UCSD-AML1 (cell line): ENCODE measurements around the gene PANX1.

ENCODE experiments used
- DNase-seq: peaks from one replicate; lab custom pipeline; 2025; ENCODE audit not compliant: unreplicated experiment; lab: John Stamatoyannopoulos, UW

Gene PANX1

DNA sequence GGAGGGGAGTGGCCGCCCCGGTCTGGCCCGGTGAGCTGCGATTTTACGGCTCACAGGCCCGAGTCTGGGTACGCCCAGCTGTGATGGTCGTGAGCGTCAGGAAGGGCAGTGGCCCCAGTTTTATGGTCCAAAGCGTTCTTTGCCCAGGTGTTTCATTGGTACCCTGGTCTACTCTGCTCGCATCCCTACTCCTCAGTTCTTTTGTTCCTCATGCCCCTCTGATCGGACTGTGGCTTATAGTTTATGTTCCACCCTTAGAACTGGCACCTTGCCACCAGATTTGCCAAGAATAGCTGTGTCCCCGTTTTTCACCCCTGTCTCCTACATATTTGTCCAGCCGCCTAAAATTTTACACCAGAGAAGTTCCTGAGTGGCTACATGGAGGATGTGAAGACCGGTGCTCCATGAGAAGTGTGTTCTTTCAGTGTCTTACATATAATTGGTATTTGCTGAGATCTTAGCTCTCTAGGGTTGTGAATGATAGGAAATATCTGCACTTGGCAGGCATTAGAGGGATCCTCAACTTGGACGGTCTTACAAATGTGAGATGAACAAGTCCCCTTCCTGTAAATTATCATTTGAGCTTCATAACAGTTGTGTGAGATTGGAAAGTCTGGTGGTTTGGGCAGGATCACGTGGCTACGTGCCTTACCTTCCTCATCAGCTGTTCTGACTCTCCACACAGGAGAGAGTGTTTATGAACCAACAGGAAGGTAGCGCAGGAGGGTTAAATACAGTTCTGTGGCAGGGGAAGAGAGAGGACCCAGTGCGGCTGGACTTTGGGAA, 1.1 kb downstream of the PANX1 start:
- DNase-seq, result no peak

DNA sequence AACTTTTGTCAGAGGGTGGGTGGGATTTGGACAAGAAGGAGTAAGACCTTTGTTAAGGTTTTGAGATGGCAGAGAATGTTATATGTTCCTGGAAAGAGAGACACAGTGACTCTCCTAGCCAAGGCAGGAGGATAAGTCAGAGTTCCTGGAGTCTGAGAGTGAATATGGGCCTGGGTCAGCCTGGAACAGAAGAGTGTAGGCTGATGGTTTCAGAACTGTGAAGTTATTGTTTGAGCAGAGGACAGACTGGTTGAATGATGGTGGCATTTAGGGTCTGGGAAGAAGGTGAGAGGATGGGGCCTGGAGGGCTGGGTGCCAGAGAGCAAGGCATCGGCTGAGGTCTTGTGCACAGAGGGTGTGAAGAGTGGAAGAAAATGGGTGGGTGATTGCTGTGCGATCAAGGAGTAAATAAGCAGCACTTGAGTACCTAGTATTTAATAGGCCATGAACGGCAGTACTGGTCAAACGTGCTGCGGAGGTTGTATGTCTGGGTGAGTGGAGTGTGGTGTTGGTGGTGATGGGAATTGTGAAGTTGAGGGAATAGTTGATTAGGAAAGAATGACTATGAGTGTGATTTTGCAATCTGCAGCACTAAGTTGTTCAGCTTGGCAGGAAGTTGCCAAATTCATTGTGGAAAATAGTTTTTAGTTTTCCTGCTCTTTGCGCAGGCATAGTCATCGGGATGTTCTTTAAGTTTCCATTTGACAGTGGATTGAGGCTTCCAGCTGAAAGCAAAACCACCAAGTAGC, 1.8 kb downstream of the PANX1 start:
- DNase-seq, result peak; percentile 29

DNA sequence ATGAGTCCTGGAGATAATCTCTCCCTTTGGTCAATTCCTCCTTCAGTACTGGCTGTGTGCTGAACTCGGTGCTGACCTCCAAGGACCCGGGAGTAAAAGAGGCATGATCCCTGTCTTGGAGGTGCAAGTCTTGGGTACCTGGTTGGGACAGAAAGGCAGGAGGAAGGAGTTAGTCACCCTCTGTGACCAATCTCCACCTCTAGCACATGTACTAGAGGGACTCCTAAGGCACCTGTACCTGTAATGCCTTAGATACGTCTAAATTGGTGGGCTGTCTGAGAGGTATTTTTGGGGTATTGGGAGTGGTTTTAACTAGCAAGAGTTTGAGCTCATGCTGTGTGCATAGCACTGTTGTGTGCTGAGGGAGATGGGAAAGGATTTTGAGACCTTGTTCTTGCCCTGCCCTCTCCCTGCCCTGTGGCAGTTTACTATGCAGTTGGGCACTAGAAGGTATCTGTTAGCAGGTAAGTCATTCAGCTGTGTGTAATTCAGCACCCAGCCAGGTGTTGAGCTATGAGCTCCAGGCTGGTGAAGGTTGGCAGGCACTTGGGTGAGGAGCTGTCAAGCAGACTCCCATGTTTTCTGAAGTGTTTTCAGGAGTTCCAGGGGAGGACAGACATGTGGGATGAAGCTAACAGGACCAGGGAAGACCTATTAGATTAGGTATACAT, 2.5 kb downstream of the PANX1 start:
- DNase-seq, result no peak

DNA sequence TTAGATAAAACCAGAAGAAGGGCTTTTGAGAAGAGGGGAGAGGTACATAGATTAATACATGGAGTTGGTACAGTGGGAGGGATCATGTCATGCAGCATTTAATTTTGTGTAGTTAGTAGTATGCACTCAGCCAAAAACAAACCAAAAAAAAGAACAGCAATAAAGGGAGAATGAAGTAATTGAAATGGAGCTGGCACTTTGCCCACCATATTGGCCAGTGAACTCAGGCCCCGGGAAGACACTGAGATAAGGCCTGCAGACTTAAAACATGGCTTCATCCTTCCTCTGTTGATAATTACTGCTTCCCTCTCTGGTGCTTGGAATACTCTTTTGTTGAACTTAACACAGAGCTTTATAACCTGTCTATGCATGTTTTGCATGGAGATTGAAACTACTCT, 3.1 kb downstream of the PANX1 start:
- DNase-seq, result no peak

DNA sequence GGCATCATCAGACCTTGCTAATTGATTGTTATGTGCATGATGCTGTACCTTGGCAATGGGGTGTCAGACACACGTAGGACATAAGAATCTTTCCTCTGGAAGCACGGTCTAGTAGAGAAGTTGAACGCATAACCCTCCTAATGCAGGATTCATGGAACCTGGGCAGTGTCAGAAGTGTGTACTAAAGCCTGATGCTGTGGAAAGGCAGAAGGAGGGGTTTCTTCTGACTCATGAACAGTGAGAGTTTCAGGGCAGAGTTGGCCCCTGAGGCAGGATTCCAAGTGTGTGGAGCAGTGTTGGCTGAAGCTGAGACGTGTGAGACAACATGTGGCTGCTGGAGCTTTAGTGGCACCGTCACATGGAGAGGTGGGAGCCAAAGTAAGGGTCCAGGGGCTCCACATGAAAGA, 3.5 kb downstream of the PANX1 start:
- no peak for DNase-seq

DNA sequence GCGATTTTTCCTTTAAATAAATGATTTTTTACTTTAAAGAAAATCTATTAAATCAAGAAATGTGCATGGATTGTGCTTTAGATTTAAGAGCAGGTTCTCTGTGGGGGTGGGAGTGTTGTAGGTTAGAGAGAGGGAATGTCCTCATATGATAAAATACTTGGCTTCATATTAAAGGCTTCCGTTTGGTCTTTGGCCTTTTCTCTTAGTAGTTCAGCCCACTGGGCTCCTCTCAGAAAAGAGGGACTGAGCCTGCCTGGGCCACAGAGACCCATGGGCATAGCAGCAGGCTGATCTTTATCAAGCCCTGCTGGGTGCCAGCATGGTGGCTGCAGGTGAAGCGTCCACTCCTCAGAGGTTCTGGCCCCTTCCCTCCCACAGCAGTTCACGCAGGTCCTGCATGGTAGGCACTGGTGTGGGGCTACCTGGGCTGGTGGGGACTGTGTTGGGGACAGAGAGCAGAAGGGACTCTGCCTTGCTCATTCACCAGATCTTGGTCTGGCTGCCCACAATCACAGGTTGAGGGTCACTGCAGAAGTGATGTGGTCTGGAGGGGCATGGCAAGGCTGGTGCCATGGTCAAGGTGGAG, 4.3 kb downstream of the PANX1 start:
- DNase-seq, result no peak

DNA sequence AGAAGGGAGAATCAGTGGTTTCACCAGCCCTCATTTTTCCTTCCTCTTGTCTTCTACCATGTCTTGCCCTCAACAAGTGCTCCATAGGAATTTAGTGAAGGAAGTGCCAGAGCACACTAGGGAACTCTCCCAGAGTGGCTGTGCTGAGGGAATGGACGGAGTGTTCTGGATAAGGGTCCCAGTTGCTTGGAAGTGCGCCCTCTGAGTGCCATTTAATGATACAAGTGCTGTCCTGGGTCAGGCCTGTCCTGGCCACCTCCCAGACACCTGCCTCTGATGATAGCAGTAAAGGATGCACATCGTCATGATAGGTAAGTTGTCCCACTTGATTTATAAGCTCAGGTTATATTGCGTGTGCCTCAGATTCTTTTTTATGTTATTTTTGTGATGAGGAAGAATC, 5.1 kb downstream of the PANX1 start:
- DNase-seq, result no peak

DNA sequence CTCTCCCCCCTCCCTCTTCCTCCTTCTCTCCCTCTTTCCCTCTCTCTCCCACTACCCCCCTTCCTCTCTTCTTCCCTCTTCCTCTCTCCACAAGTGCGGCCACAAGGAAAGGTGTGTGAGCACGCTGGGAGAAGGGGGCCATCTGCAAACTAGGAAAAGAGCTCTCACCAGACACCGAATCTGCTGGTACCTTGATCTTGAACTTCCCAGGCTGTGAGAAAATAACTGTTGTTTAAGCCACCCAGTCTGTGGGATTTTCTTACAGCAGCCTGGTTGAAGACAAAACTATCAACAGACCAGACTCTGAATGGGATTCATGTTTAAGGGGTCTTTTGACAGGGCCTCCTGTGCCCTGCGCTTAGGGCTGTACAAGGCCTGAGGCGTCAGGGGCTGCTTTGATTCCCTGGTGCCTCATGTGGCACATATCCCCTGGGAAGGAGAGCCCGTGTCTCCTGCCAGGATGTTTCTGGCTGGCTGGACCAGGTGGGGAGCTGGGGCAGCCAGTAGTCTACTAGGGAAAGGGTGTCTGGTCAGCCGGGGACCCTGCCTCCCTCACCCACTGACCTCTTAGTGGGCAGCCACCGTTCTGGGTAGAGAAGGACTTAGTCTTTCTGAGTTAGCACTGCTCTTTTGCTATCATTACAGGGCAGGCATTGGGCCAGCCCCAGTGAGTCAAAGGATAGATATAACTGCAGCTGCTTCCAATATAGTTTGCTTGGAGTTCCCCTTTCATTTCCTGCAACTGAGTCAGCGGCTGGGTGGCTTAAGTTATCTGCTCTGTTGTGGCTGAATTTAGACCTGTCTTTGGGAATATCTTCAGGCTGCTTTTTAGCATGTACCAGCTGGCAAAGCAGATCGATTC, 6.2 kb downstream of the PANX1 start:
- peak; percentile 39 for DNase-seq

DNA sequence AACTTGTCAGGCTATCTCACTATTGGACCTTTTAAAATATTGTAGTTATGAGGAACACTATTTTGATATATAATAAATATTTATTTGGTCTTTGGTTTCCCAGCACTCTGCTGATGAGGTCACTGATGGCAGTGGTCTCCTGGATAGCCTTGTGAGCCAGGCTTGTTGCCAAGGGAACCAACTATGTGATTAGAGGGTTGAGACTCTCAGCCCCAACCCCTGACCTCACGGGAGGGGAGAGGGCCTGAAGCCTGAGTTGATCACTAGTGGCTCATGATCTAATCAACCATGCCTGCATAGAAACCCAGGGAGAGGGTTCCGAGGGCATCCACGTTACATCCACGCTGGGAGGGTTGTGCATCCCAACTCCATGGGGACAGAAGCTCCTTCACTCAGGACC, 10.8 kb downstream of the PANX1 start:
- no peak for DNase-seq

DNA sequence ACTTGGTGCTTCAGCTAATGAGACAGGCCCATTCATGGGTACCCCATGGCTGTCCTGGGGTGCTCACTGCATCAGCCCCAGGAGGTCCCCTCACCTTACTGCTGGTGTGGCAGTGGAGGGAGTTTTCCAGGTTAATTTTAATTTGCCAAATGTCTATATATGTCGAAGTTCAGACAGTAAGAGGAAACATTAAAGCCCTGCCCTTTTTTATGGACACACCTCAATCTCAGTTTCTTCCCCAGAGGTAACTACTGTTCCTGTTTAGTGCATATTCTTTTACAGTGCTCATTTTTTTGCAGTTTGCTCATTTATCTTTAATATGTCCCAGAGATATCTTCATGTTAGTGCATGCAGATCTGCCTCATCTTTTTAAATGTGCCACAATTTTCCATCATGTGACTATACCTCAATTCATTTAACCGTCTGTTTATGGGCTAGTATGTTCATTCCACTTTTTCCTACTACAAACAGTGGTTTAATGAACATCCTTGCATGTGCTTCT, 11.6 kb downstream of the PANX1 start:
- DNase-seq, result no peak

DNA sequence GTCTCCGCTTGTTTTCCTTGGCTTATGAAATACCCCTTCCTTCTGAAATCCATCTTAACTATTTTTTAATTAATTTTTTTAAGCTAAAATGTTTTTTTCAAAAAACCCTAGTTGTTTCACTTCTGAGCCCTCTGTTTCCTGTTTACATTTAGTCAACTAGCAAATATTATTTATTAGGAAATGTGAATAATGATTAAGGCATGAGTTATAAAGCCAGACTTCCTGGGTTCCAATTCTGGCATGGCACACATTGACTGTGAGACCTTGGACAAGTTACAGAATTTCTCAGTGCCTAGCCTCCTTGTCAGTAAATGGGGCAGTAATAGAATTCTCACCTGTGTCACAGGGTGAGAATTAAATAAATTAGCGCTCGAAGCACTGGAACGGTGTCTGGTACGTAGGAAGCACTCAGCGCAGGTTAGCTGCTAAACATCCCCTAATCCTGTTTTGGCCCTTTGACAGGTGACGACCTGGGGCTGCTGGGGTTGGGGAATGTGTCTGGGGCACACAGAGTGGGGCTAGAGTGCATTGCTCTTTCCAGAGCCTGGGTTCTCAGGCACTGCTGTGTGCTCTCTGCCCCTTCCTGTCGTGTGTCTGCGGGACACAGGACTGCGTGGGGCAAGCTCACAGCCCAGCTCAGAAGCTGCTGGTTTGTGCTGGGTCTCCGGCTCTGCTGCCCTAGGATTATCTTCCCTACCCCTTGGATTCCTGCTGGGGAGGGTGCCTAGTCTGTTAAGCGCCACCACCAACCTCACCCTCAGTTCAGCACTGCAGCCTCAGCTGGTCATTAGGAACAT, 13.1 kb downstream of the PANX1 start:
- no peak for DNase-seq

DNA sequence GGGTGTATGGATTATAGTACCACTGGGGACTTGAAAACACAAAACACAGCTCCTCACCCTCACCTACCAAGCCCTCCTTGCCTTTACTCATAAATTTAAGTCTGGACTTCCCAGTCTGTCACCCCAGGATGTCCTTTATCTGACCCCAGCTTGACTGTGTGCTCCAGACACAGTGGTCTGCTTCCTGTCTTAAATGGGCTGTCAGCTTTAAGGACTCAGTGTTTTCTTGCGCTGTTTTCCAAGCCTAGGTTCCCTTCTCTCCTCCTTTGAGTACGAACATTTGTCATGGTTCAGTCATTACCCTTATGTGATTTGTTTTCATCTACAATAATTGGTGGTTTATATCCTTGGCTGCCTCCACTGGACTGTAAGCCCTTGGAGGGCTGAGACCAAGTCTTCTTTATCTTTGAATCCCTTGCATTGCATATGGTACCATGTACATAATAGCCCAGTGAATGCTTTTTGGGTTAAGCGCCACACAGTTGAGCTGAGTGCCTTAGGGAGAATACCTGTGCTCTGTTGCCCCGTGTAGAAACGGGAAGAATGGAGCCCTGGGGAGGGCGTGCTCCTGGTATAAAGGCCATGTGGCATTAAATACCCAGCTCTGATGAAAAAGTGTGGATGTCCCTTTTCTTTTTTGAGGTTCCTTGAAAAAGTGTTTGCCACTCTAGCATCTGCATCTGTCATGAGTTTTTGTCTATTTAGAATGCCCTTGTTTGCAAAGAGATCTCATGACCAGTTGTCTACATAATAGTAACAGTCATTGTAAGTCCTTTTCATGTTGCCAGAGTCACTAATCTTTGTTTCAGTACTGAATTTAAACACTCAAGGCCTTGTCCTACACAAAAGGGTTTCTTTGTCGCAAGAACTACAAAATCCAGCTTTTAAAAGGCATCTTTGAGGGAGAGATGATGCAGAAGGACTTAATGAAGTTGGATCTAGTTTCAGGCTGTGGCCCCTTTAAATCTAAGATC, 14.0 kb downstream of the PANX1 start:
- DNase-seq, result no peak

DNA sequence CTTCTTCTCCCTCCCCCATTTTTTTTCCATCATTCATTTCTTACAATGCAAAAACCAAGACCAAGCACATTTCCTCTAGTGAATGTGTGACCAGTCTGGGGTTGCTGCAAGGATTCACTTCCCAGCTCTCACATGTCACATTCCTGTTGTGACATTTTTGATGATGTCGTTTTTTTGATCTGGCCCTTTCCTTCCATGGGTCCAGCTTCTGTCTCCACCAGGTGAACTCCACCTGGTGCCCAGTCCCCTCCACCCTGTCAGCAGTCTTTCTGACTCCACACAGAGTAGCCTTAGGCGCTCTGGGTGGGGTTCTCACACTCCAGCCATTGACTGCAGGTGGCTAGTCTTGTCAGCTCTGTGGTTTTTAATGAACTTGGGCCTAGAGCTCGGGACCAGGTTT, 15.6 kb downstream of the PANX1 start:
- DNase-seq, result no peak

DNA sequence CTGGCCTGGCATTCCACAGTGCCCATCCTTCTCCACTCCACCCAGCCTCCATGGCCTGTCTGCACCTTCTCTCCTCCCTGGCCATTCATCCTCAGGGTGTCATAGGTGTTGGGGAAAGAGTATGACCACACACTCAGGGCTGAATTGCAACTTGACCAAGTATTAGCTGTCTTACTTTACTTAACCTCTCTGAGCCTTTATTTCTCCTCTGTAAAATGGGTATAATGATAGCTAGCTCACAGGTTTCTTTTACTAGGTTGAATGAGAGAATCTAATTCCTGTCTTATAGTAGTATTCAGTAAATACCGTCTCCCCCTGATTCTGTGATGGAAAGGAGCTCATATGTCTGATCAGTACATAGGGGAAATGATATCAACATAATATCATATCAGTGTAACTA, 16.0 kb downstream of the PANX1 start:
- DNase-seq, result no peak

DNA sequence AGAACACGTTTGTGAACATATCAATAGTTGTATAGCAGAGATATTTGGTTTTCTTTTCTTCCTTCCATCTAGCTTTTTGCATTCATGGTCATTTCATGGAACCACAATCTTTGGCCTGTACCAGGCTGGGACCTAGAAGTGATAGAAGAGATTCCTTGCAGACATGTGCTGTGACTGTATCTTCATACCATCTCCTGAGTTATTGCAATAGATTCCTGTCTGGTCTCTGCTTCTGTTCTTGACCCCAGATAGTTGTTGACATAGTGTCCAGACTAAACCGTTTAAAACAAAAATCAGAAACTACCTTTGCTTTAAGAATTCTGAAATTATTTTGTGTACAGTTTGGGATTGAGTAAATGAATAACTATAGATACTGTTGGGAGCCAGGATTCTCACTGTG, 16.8 kb downstream of the PANX1 start:
- no peak for DNase-seq

DNA sequence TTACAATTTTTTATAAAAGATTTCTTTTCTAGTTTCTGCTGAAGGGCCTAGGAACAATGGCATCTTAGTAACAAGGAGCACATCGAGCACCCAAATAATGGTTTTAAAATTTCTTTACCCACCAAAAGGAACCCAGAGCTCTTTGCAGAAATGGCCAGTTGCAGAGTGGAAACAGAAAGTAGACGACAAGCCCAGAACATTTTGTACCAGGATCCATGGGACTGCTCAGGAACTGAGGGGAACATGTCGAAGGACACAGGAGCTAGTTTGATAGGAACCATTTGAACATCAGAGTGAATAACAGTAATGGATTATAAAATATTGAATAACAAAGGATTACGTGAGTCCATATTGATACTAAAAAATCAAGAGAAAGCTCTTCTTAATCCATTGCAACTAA, 17.3 kb downstream of the PANX1 start:
- DNase-seq, result no peak

DNA sequence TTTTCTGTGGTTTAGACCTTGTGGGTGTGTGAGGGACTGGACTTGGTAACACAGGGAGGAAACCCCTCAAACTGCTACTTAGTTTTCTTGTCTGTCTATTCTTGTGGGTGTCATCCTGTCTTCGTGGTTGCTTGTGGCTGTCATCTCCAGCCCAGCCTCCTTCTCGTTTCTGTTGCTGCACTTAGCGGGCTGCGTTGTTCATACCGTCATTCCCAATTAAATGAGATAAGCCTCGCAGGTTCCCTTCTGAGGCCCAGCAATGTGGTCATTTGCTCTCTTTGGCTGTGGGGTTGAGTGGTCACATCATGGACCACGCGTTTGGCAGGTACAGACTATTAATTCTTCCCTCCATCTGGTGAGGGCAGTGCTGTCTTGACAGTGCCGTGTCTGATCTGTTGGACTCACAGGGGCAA, 18.8 kb downstream of the PANX1 start:
- no peak for DNase-seq

DNA sequence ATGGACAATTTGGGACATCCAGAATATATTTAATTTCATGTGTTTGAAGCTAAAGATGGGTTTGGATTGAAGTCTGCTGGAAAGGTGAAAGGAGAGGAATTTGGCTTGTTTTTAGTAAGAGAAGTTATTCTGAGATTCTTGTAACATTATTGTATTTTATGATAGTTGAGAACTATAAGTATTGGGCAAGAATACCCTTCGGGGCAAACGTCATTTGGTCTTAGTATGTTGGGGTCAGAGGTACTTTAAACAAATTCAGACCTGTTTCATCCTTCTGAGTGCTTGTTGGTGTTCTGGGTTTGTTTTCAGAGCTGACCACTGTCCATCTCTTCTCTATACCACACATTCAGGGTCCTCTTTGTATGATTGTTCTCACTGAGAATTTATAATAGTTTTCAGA, 19.5 kb downstream of the PANX1 start:
- no peak for DNase-seq
